Measurements from ENCODE around the gene CPT1B. TPM values are rescaled to one million over a fixed set of nuclear protein-coding genes. Genes with fewer than 3 reads are reported as not detected.

The CPT1B gene
- total RNA-seq, 4 donors from 2014 or later, result 34.2 to 111 (median 37.6) TPM

DNA sequence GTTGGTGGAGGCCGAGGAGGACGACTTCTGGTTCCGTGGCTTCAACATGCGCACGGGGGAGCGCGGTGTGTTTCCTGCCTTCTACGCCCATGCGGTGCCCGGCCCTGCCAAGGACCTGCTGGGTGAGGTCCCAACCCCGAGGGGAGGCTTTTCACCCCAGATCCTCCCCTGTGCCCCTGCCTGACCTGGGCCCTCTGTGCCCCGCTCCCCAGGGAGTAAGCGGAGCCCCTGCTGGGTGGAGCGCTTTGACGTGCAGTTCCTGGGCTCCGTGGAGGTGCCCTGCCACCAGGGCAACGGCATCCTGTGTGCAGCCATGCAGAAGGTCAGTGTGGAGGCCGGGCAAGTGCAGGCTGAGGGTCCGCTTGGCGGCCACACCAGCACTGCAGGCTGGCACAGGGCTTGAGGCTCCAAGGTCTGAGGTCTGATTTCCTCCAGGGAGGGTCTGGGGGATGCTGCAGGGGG, 27.4 kb upstream of the CPT1B start:
- WGBS, 2 donors (ENCODE audit: low coverage in 1 of 2), result 90% methylated on average over 10 of the region's 20 CpGs; no CpG with 5 or more reads in 1 of the 2 donors
- Histone ChIP-seq H3K4me1 (peaks cover 0 to 5% (median 2%) of the 10 kb centered on the region in 4 donors), H3K36me3 (no peaks in the 10 kb centered on the region), H3K27ac (no peak overlapping the region), H3K27me3 (peaks cover 67% of the 10 kb centered on the region), H3K4me3 (no peak overlapping the region), H3K9me3 (no peaks in the 10 kb centered on the region)
- in situ Hi-C loops (cut with MboI; ENCODE audit: low pct_ligation_motif_present in 1 of 4, low pct_unique_long_range_greater_than_20kb in 1 of 4, low sequenced_read_pairs in 3 of 4) (no loop called here), intact Hi-C loops (cut with DNase I; ENCODE audit: low total_unique reads) (no loop called here)
- DNase-seq, result no peak
- TF ChIP-seq POLR2A (IDR thresholded peaks at IDR 0.05), result no peak
- TF ChIP-seq POLR2AphosphoS5 (IDR thresholded peaks at IDR 0.05), result no peak
- TF ChIP-seq EP300 (IDR thresholded peaks at IDR 0.05; ENCODE audit: low read depth), result no peak
- TF ChIP-seq, protein P1, sequence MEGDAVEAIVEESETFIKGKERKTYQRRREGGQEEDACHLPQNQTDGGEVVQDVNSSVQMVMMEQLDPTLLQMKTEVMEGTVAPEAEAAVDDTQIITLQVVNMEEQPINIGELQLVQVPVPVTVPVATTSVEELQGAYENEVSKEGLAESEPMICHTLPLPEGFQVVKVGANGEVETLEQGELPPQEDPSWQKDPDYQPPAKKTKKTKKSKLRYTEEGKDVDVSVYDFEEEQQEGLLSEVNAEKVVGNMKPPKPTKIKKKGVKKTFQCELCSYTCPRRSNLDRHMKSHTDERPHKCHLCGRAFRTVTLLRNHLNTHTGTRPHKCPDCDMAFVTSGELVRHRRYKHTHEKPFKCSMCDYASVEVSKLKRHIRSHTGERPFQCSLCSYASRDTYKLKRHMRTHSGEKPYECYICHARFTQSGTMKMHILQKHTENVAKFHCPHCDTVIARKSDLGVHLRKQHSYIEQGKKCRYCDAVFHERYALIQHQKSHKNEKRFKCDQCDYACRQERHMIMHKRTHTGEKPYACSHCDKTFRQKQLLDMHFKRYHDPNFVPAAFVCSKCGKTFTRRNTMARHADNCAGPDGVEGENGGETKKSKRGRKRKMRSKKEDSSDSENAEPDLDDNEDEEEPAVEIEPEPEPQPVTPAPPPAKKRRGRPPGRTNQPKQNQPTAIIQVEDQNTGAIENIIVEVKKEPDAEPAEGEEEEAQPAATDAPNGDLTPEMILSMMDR (IDR thresholded peaks at IDR 0.05), result no peak

DNA sequence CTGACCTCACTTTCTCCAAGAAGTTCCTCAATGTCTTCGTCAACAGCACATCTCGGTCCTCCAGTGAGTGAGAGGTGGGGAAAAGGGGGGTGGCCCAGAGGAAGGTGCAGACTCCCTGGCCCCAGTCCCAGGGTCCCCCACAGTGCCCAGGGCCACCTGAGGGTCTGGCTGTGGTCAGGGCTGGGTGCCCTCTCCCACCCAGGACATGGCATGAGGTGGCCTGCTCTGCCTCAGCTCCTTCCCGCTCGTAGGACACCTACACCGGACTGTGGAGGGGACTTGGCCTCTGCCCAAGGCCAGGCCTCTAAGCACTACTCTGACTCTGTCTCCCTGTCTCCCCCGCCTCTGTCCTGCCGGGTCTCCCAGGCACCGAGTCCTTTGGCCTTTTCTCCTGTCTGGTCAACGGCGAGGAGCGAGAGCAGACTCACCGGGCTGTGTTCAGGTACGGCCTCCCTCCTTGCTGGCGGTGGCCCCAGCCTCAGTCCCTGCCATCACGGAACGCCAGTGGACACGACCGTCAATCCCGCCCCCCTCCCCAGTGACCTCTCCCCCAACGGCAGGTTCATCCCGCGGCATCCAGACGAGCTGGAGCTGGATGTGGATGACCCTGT, 26.9 kb upstream of the CPT1B start:
- intact Hi-C loops (cut with DNase I; ENCODE audit: low total_unique reads), result no loop called here
- TF ChIP-seq EP300 (IDR thresholded peaks at IDR 0.05; ENCODE audit: low read depth), result no peak
- TF ChIP-seq, protein P1 (IDR thresholded peaks at IDR 0.05), result no peak
- no peak for TF ChIP-seq POLR2A (IDR thresholded peaks at IDR 0.05)
- no peak for TF ChIP-seq POLR2AphosphoS5 (IDR thresholded peaks at IDR 0.05)
- peaks cover 71% of the 10 kb centered on the region for H3K27me3 ChIP-seq
- H3K4me1 ChIP-seq, result peaks cover 0 to 8% (median 5%) of the 10 kb centered on the region in 4 donors
- H3K4me3 ChIP-seq, result no peak overlapping the region
- DNase-seq, result no peak
- no peaks in the 10 kb centered on the region for H3K36me3 ChIP-seq
- WGBS, 2 donors (ENCODE audit: low coverage in 1 of 2), result 81% methylated on average over 20 of the region's 23 CpGs; no CpG with 5 or more reads in 1 of the 2 donors
- H3K27ac ChIP-seq, result no peak overlapping the region
- in situ Hi-C loops (cut with MboI; ENCODE audit: low pct_ligation_motif_present in 1 of 4, low pct_unique_long_range_greater_than_20kb in 1 of 4, low sequenced_read_pairs in 3 of 4), result no loop called here
- no peaks in the 10 kb centered on the region for H3K9me3 ChIP-seq

DNA sequence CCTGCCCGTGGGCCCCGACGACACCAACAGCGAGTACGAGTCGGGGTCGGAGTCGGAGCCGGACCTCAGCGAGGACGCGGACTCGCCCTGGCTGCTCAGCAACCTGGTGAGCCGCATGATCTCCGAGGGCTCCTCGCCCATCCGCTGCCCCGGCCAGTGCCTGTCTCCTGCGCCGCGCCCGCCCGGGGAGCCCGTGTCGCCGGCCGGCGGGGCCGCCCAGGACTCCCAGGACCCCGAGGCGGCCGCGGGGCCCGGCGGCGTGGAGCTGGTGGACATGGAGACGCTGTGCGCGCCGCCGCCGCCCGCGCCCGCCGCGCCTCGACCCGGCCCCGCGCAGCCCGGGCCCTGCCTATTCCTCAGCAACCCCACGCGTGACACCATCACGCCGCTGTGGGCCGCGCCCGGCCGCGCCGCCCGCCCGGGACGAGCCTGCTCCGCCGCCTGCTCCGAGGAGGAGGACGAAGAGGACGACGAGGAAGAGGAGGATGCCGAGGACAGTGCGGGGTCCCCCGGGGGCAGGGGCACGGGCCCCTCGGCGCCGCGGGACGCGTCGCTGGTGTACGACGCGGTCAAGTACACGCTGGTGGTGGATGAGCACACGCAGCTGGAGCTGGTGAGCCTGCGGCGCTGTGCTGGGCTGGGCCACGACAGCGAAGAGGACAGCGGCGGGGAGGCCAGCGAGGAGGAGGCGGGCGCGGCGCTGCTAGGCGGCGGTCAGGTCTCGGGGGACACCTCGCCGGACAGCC, 26.2 kb upstream of the CPT1B start:
- Histone ChIP-seq H3K27ac (no peak overlapping the region), H3K4me1 (peaks cover 0 to 12% (median 8%) of the 10 kb centered on the region in 4 donors), H3K9me3 (no peaks in the 10 kb centered on the region), H3K4me3 (no peak overlapping the region), H3K36me3 (no peaks in the 10 kb centered on the region), H3K27me3 (peaks cover 78% of the 10 kb centered on the region)
- WGBS, 2 donors (ENCODE audit: low coverage in 1 of 2), result 66% methylated on average over 96 of the region's 103 CpGs; no CpG with 5 or more reads in 1 of the 2 donors
- intact Hi-C loops (cut with DNase I; ENCODE audit: low total_unique reads), result no loop called here
- no peak for TF ChIP-seq POLR2AphosphoS5 (IDR thresholded peaks at IDR 0.05)
- no peak for TF ChIP-seq POLR2A (IDR thresholded peaks at IDR 0.05)
- TF ChIP-seq, protein P1 (IDR thresholded peaks at IDR 0.05), result no peak
- TF ChIP-seq EP300 (IDR thresholded peaks at IDR 0.05; ENCODE audit: low read depth), result no peak
- no peak for DNase-seq
- in situ Hi-C loops (cut with MboI; ENCODE audit: low pct_ligation_motif_present in 1 of 4, low pct_unique_long_range_greater_than_20kb in 1 of 4, low sequenced_read_pairs in 3 of 4), result no loop called here

DNA sequence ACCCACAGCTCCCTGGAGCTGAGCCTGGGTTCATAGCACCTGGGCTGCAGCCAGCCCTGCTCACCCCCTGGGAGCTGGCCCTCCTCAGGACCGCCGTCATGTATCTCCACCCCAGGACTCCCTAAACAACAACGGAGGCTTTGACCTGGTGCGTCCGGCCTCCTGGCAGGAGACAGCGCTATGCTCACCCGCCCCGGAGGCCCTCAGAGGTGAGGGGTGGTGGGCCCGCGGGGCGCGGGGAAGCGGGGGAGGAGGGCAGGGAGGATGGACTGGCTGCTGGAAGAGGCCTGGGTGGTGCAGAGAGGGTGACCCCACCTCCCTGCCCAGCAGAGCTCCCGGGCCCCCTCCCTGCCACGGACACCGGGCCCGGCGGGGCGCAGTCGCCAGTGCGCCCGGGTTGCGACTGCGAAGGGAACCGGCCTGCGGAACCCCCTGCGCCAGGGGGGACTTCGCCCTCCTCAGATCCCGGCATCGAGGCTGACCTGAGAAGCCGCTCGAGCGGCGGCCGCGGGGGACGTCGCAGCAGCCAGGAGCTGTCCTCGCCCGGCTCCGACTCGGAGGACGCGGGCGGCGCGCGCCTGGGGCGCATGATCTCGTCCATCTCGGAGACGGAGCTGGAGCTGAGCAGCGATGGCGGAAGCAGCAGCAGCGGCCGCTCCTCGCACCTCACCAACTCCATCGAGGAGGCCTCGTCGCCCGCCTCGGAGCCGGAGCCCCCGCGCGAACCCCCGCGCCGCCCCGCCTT, 25.5 kb upstream of the CPT1B start:
- in situ Hi-C loops (cut with MboI; ENCODE audit: low pct_ligation_motif_present in 1 of 4, low pct_unique_long_range_greater_than_20kb in 1 of 4, low sequenced_read_pairs in 3 of 4) (no loop called here), intact Hi-C loops (cut with DNase I; ENCODE audit: low total_unique reads) (no loop called here)
- H3K4me3 ChIP-seq, result no peak overlapping the region
- DNase-seq, result no peak
- H3K27ac ChIP-seq, result no peak overlapping the region
- WGBS, 2 donors (ENCODE audit: low coverage in 1 of 2), result 22% methylated on average over 38 of the region's 70 CpGs; no CpG with 5 or more reads in 1 of the 2 donors
- H3K4me1 ChIP-seq, result peaks cover 0 to 12% (median 8%) of the 10 kb centered on the region in 4 donors
- peaks cover 85% of the 10 kb centered on the region for H3K27me3 ChIP-seq
- no peaks in the 10 kb centered on the region for H3K9me3 ChIP-seq
- no peaks in the 10 kb centered on the region for H3K36me3 ChIP-seq
- TF ChIP-seq POLR2AphosphoS5 (IDR thresholded peaks at IDR 0.05), result no peak
- TF ChIP-seq, protein P1 (IDR thresholded peaks at IDR 0.05), result no peak
- TF ChIP-seq POLR2A (IDR thresholded peaks at IDR 0.05), result no peak
